Fibroblast of skin of abdomen (primary cell): ENCODE data around the gene PIEZO2.
"Not testable (repeated sequence)": the region's sequence is repeated elsewhere in the genome, so short reads cannot be mapped to it uniquely, and the experiment has no call there.

Experiments used
- DNase-seq: peaks from one replicate; pipeline ENCODE4 v3.0.0-alpha.2; 2013

Gene PIEZO2

GRCh38 chr18:10892786-10893185, 256.6 kb downstream of the PIEZO2 start:
- DNase-seq, result peak; percentile 72

GRCh38 chr18:10890022-10890421, 259.3 kb downstream of the PIEZO2 start:
- DNase-seq, result no peak

- DNase-seq, result no peak
These were observed 270.7 kb downstream of the PIEZO2 start for GRCh38 chr18:10878703-10879102.

- DNase-seq, result no peak
These were observed 271.4 kb downstream of the PIEZO2 start for GRCh38 chr18:10877987-10878386.

GRCh38 chr18:10875811-10876210, 273.6 kb downstream of the PIEZO2 start:
- DNase-seq, result no peak

- DNase-seq, result no peak
These were observed 277.1 kb downstream of the PIEZO2 start for GRCh38 chr18:10872304-10872703.

- no peak for DNase-seq
These were observed 284.6 kb downstream of the PIEZO2 start for GRCh38 chr18:10864722-10865121.

GRCh38 chr18:10863026-10863425, 286.3 kb downstream of the PIEZO2 start:
- no peak for DNase-seq

- no peak for DNase-seq
These were observed 288.4 kb downstream of the PIEZO2 start for GRCh38 chr18:10860928-10861327.

- DNase-seq, result no peak
These were observed 289.0 kb downstream of the PIEZO2 start for GRCh38 chr18:10860382-10860781.

- DNase-seq, result no peak
These were observed 290.9 kb downstream of the PIEZO2 start for GRCh38 chr18:10858477-10858876.

- DNase-seq, result no peak
These were observed 293.2 kb downstream of the PIEZO2 start for GRCh38 chr18:10856132-10856531.

- peak; percentile 23 for DNase-seq
These were observed 296.7 kb downstream of the PIEZO2 start for GRCh38 chr18:10852385-10853303.

- DNase-seq, result peak; percentile 58
These were observed 297.5 kb downstream of the PIEZO2 start for GRCh38 chr18:10851824-10852319.

GRCh38 chr18:10850840-10851239, 298.5 kb downstream of the PIEZO2 start:
- DNase-seq, result no peak

GRCh38 chr18:10850216-10850615, 299.2 kb downstream of the PIEZO2 start:
- no peak for DNase-seq

- DNase-seq, result no peak
These were observed 301.5 kb downstream of the PIEZO2 start for GRCh38 chr18:10847907-10848306.

GRCh38 chr18:10847408-10847790, 302.0 kb downstream of the PIEZO2 start:
- DNase-seq, result no peak

- DNase-seq, result no peak
These were observed 302.5 kb downstream of the PIEZO2 start for GRCh38 chr18:10846657-10847407.

GRCh38 chr18:10846035-10846434, 303.3 kb downstream of the PIEZO2 start:
- DNase-seq, result not testable (repeated sequence)

- no peak for DNase-seq
These were observed 305.8 kb downstream of the PIEZO2 start for GRCh38 chr18:10843565-10843964.

- peak; percentile 15 for DNase-seq
These were observed 306.5 kb downstream of the PIEZO2 start for GRCh38 chr18:10842861-10843260.

- no peak for DNase-seq
These were observed 307.0 kb downstream of the PIEZO2 start for GRCh38 chr18:10842371-10842770.

- peak; percentile 86 for DNase-seq
These were observed 308.2 kb downstream of the PIEZO2 start for GRCh38 chr18:10841203-10841602.
